ENCODE results near the gene DTWD2. TPM values are rescaled to one million over a fixed set of nuclear protein-coding genes. Genes with fewer than 3 reads are reported as not detected.

DTWD2 gene
- total and polyA plus RNA-seq, 3 donors from 2014 or later: 5.8 to 19.7 (median 15.8) TPM

DNA sequence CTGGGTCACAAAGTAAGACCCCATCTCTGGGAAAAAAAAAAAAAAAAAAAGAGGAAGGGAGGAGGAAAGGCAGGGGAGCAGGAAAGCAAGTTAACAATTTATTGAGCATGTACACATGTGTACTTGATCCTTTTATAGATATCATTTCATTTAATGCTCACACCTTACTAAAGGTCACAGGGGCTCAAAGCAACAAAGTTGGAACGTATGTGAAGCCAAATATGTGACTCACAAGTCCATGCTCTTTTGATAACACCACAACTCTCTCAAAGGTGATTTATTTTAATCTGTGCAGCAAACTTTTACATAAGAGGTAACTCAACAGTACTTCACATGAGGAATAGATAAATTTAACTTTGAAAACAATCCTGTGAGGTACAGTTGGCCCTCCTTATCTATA is 34.4 kb upstream of the DTWD2 start:
- no peak overlapping the region for H3K4me3 ChIP-seq
- H3K9me3 ChIP-seq: no peaks in the 10 kb centered on the region
- H3K27me3 ChIP-seq: no peaks in the 10 kb centered on the region
- 47 to 54% methylated on average over 1 of the region's 1 CpG for WGBS, 2 donors
- H3K4me1 ChIP-seq: no peaks in the 10 kb centered on the region
- intact Hi-C loops (cut with DNase I; ENCODE audit: low total_unique reads): no loop called here
- no peaks in the 10 kb centered on the region for H3K36me3 ChIP-seq (ENCODE audit: low read depth, missing control alignments)
- no peak for DNase-seq
- TF ChIP-seq, protein P1, sequence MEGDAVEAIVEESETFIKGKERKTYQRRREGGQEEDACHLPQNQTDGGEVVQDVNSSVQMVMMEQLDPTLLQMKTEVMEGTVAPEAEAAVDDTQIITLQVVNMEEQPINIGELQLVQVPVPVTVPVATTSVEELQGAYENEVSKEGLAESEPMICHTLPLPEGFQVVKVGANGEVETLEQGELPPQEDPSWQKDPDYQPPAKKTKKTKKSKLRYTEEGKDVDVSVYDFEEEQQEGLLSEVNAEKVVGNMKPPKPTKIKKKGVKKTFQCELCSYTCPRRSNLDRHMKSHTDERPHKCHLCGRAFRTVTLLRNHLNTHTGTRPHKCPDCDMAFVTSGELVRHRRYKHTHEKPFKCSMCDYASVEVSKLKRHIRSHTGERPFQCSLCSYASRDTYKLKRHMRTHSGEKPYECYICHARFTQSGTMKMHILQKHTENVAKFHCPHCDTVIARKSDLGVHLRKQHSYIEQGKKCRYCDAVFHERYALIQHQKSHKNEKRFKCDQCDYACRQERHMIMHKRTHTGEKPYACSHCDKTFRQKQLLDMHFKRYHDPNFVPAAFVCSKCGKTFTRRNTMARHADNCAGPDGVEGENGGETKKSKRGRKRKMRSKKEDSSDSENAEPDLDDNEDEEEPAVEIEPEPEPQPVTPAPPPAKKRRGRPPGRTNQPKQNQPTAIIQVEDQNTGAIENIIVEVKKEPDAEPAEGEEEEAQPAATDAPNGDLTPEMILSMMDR (IDR thresholded peaks at IDR 0.05): no peak
- no peak for TF ChIP-seq POLR2A (IDR thresholded peaks at IDR 0.05)
- no peak overlapping the region for H3K27ac ChIP-seq

- H3K27me3 ChIP-seq: no peaks in the 10 kb centered on the region
- TF ChIP-seq, protein P1 (IDR thresholded peaks at IDR 0.05): peak; percentile 34 to 45 (median 38)
- no peak for TF ChIP-seq POLR2A (IDR thresholded peaks at IDR 0.05)
- intact Hi-C loops (cut with DNase I; ENCODE audit: low total_unique reads): no loop called here
- H3K36me3 ChIP-seq (ENCODE audit: low read depth, missing control alignments): no peaks in the 10 kb centered on the region
- no peak overlapping the region for H3K27ac ChIP-seq
- H3K4me3 ChIP-seq: no peak overlapping the region
- H3K4me1 ChIP-seq: no peaks in the 10 kb centered on the region
- no peak for DNase-seq
- H3K9me3 ChIP-seq: no peaks in the 10 kb centered on the region
- 42% methylated on average over 5 of the region's 5 CpGs for WGBS, 2 donors
Observed at GRCh38 chr5:119022017-119022745, 33.8 kb upstream of the DTWD2 start.

GRCh38 chr5:119021149-119021732 is 32.9 kb upstream of the DTWD2 start:
- no peaks in the 10 kb centered on the region for H3K36me3 ChIP-seq (ENCODE audit: low read depth, missing control alignments)
- H3K4me3 ChIP-seq: no peak overlapping the region
- no peak overlapping the region for H3K27ac ChIP-seq
- no peaks in the 10 kb centered on the region for H3K4me1 ChIP-seq
- TF ChIP-seq, protein P1 (IDR thresholded peaks at IDR 0.05): no peak
- TF ChIP-seq POLR2A (IDR thresholded peaks at IDR 0.05): no peak
- no peaks in the 10 kb centered on the region for H3K27me3 ChIP-seq
- 92 to 95% methylated on average over 3 of the region's 3 CpGs for WGBS, 2 donors
- no peak for DNase-seq
- intact Hi-C loops (cut with DNase I; ENCODE audit: low total_unique reads): no loop called here
- H3K9me3 ChIP-seq: no peaks in the 10 kb centered on the region

DNA sequence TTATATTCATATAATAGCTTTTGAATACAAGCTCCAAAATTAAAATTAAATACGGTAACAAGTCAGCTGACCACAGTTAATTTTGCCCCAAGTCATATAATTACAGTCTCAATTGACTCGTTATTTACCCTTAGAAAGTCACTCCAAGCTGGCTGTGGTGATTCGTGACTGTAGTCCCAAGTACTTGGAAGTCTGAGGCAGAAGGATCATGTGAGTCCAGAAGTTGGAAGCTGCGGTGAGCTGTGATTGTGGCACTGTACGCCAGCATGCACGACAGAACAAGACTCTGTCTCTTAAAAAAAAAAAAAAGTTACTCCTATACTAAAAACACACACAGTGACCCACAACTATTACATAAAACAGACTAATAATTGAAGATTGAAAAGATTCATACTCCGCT is 31.6 kb upstream of the DTWD2 start:
- Histone ChIP-seq H3K4me1 (no peaks in the 10 kb centered on the region), H3K27me3 (no peaks in the 10 kb centered on the region), H3K27ac (no peak overlapping the region), H3K9me3 (no peaks in the 10 kb centered on the region), H3K36me3 (ENCODE audit: low read depth, missing control alignments) (no peaks in the 10 kb centered on the region), H3K4me3 (no peak overlapping the region)
- intact Hi-C loops (cut with DNase I; ENCODE audit: low total_unique reads): loop anchor here (10.0 kb wide), 1 partner anchor 395 kb away; no protein-coding TSS in a partner anchor
- DNase-seq: no peak
- TF ChIP-seq POLR2A (IDR thresholded peaks at IDR 0.05): no peak
- TF ChIP-seq, protein P1 (IDR thresholded peaks at IDR 0.05): no peak
- 80 to 89% methylated on average over 7 of the region's 7 CpGs for WGBS, 2 donors

Data from testis (tissue), 3 donors.